Gastrocnemius medialis (tissue), 4 donors: ENCODE data around the gene PIBF1.
"Not testable (repeated sequence)": the region's sequence is repeated elsewhere in the genome, so short reads cannot be mapped to it uniquely, and the experiment has no call there.

Experiments
- CTCF ChIP-seq, 5 experiments: fragments of 450-650 bp in 3 of 5; fragments of 200-600 bp in 2 of 5; sonication (generic) in 2 of 5; IDR thresholded peaks in 4 of 5; conservative IDR thresholded peaks in 1 of 5; 1 replicate in 4 of 5; 2 replicates in 1 of 5; pipeline ENCODE4 v1.5.1; 2016 to 2019; ENCODE audit warnings: antibody characterized with exemption in 5 of 5, mild to moderate bottlenecking in 3 of 5, moderate library complexity in 3 of 5
- POLR2A ChIP-seq, 2 donors: fragments of 450-650 bp; IDR thresholded peaks; one replicate each; pipeline ENCODE4 v1.6.1; 2017; ENCODE audit warnings: antibody characterized with exemption in 2 of 2, mild to moderate bottlenecking in 2 of 2, moderate library complexity in 2 of 2

DNA sequence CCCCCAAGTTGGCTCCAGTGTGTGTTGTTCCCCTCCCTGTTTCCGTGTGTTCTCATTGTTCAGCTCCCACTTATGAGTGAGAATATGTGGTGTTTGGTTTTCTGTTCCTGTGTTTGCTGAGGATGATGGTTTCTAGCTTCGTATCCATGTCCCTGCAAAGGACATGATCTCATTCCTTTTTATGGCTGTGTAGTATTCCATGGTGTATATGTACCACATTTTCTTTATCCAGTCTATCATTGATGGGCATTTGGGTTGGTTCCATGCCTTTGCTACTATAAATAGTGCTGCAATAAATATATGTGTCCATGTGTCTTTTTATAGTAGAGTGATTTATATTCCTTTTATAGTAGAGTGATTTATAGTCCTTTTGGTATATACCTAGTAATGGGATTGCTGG, 63.2 kb downstream of the PIBF1 start:
- TF ChIP-seq CTCF (IDR thresholded peaks at IDR 0.05 in 4 of 5, conservative IDR thresholded peaks at IDR 0.05 in 1 of 5); POLR2A (IDR thresholded peaks at IDR 0.05): not testable (repeated sequence)
